ENCODE results near the gene WDR35.

DNA sequence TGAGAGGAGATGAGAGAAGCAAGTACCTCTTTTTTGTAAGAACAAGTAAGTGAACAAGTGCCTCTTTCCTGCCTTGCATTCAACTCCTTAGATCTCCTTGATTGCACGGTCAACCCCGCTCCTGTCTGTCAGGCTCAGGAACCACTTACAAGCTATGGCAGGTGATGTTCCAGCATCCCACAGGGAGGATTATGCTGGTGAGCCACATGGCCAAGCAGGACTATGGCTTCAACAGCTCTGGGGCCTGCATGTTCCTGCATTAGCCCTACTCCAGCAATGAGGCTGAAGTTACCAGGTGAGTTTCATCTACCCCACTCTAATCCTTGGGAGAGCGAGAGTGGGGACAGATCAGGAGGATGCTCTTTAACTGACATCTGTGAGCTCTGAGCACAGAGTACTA is 117.6 kb downstream of the WDR35 start:
- TF ChIP-seq TAF1 (IDR thresholded peaks at IDR 0.05; ENCODE audit: low read depth, low read length) (no peak), POLR2AphosphoS5 (IDR thresholded peaks at IDR 0.05; ENCODE audit: low read depth, low read length) (no peak)
